ENCODE results near the gene NRARP.

- TF ChIP-seq EGR1 (IDR thresholded peaks at IDR 0.05) (no peak), EP300 (IDR thresholded peaks at IDR 0.05; ENCODE audit: borderline replicate concordance) (no peak), FOXM1 (IDR thresholded peaks at IDR 0.05; ENCODE audit: borderline replicate concordance, low read depth) (no peak), MAX (IDR thresholded peaks at IDR 0.05) (no peak), REST (IDR thresholded peaks at IDR 0.05; ENCODE audit: low read depth) (no peak), CREB1 (IDR thresholded peaks at IDR 0.05; ENCODE audit: low read depth) (no peak)
Measured at GRCh38 chr9:137314561-137315560, 12.8 kb upstream of the NRARP start.
